Mucosa of descending colon (tissue), 3 donors: Measurements from ENCODE around the gene MRPS15. TPM values are rescaled to one million over a fixed set of nuclear protein-coding genes. Genes with fewer than 3 reads are reported as not detected.

ENCODE experiments used
- ATAC-seq: fragments of 200-7000 bp; cut with Tn5 transposase; one replicate; pipeline ENCODE4 v1.9.1; 2020; ENCODE audit warnings: mild to moderate bottlenecking, moderate library complexity
- DNase-seq, 3 donors: peaks; one replicate each; pipeline ENCODE4 v3.0.0-alpha.2; 2020
- H3K36me3 ChIP-seq: fragments of 200-600 bp; one replicate; pipeline ENCODE4 v1.8.0; 2021; ENCODE audit warnings: low read depth, mild to moderate bottlenecking
- H3K4me1 ChIP-seq: fragments of 200-600 bp; one replicate; pipeline ENCODE4 v1.8.0; 2021; ENCODE audit warnings: low read depth, mild to moderate bottlenecking
- H3K4me3 ChIP-seq: fragments of 200-600 bp; one replicate; pipeline ENCODE4 v1.8.0; 2021; ENCODE audit warnings: mild to moderate bottlenecking
- H3K9me3 ChIP-seq: fragments of 200-600 bp; one replicate; pipeline ENCODE4 v1.8.0; 2021; ENCODE audit warnings: mild to moderate bottlenecking
- intact Hi-C, 2 donors: fragments of 100-400 bp; cut with DNase I in 1 of 2; cut with micrococcal nuclease in 1 of 2; formaldehyde crosslinking; loops; one replicate each; pipeline versions ENCODE4 v1.11.0 to v1.11.1; 2022; cut with DNase I, micrococcal nuclease
- total RNA-seq, 3 donors: library from RNA; stranded (reverse); fragmentation: NEBNext Ultra II Directional in 2 of 3; extraction: Animal tissue kit (Norgen Biotek cat#: 25700) in 2 of 3; gene quantifications; one replicate each; pipeline versions ENCODE4 v1.2.1 to v1.2.4, GENCODE V29; 2021 to 2023
- TF ChIP-seq, protein P1 (sequence below): fragments of 200-600 bp; IDR thresholded peaks from one replicate; pipeline ENCODE4 v1.8.0; 2022; ENCODE audit warnings: antibody characterized with exemption, mild to moderate bottlenecking
- donor health status: DM: no; HTN: no; CAD: no; lungs with moderate emphysema.
- donor health status: DM: no; HTN: no; CAD: no.
- donor health status: DM: no; HTN: yes; CAD: no.

The MRPS15 gene
- total RNA-seq, 3 donors from 2014 or later = 48.4 to 59.4 (median 54.9) TPM

DNA sequence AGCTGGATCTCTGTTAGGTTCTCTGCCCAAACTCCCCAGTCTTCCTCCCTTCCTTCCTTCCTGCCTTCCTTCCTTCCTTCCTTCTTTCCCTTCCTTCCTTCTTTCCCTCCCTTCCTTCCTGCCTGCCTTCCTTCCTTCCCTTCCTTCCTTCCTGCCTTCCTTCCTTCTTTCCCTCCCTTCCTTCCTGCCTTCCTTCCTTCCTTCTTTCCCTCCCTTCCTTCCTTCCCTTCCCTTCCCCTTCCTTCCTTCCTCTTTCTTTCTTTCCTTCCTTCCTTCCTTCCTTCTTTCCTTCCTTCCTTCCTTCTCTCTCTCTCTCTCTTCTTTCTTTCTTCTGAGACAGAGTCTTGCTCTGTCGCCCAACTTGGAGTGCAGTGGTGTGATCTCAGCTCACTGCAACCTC is 57.7 kb downstream of the MRPS15 start:
- TF ChIP-seq, protein P1, sequence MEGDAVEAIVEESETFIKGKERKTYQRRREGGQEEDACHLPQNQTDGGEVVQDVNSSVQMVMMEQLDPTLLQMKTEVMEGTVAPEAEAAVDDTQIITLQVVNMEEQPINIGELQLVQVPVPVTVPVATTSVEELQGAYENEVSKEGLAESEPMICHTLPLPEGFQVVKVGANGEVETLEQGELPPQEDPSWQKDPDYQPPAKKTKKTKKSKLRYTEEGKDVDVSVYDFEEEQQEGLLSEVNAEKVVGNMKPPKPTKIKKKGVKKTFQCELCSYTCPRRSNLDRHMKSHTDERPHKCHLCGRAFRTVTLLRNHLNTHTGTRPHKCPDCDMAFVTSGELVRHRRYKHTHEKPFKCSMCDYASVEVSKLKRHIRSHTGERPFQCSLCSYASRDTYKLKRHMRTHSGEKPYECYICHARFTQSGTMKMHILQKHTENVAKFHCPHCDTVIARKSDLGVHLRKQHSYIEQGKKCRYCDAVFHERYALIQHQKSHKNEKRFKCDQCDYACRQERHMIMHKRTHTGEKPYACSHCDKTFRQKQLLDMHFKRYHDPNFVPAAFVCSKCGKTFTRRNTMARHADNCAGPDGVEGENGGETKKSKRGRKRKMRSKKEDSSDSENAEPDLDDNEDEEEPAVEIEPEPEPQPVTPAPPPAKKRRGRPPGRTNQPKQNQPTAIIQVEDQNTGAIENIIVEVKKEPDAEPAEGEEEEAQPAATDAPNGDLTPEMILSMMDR = no peak
- DNase-seq = no peak
- no peak for ATAC-seq

More for the DNA sequence above, 57.7 kb downstream of the MRPS15 start:
- intact Hi-C loops = no loop called here
- no peaks in the 10 kb centered on the region for H3K9me3 ChIP-seq
- no peaks in the 10 kb centered on the region for H3K36me3 ChIP-seq
- H3K4me1 ChIP-seq = no peaks in the 10 kb centered on the region
- H3K4me3 ChIP-seq = no peak overlapping the region

Other genes with a start within 250 kb of the MRPS15 start
- gene THRAP3, start 239.9 kb downstream of the MRPS15 start, total RNA-seq = 100 to 1,000 TPM in 1 of 3 donors, 10 to 100 TPM in 2; 83.0 to 103 (median 85.1) TPM
- 10 to 100 TPM; 12.3 to 18.0 (median 14.2) TPM for gene SH3D21, start 158.0 kb downstream of the MRPS15 start, total RNA-seq
- 10 to 100 TPM in 1 of 3 donors, 1 to 10 TPM in 2; 1.5 to 17.6 (median 8.2) TPM for gene EVA1B, start 140.7 kb downstream of the MRPS15 start, total RNA-seq
- 10 to 100 TPM; 51.5 to 85.0 (median 59.4) TPM for gene STK40, start 78.5 kb downstream of the MRPS15 start, total RNA-seq
- gene LSM10, start 66.5 kb downstream of the MRPS15 start, total RNA-seq = 10 to 100 TPM; 19.5 to 52.9 (median 22.5) TPM
- 1 to 10 TPM; 2.5 to 8.4 (median 3.7) TPM for gene OSCP1, start 13.9 kb downstream of the MRPS15 start, total RNA-seq
- 1 to 10 TPM; 1.4 to 7.7 (median 4.7) TPM for gene CSF3R, start 18.5 kb upstream of the MRPS15 start, total RNA-seq